PC-3 (cell line): ENCODE data around the gene DDTL.

ENCODE experiments used
- EZH2phosphoT487 ChIP-seq: fragments of 300-600 bp; sonication (generic); IDR thresholded peaks from 2 replicates; pipeline ENCODE4 v1.6.1; 2018; ENCODE audit warnings: mild to moderate bottlenecking, antibody characterized with exemption, low read length, borderline replicate concordance
- TF ChIP-seq, protein P1 (sequence below): fragments of 300-600 bp; sonication (generic); conservative IDR thresholded peaks from 2 replicates; pipeline ENCODE4 v1.5.1; 2017; ENCODE audit warnings: antibody characterized with exemption, low read depth, mild to moderate bottlenecking, low read length

DNA sequence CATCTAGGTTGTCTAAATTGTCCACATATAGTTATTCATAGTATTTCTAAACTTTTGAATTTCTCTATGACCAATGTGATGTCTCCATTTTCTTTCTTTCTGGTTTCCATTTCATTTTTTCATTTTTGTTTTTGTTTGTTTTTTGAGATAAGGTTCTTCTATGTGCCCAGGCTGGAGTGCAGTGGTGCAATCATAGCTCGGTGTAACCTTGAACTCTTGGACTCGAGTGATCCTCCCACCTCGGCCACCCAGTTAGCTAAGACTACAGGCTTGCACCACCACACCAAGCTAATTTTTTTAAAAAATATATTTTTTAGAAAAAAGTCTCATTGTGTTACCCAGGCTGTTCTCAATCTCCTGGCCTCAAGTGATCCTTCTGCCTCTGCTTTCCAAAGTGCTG, 30.4 kb downstream of the DDTL start:
- TF ChIP-seq EZH2phosphoT487 = no peak
- TF ChIP-seq, protein P1, sequence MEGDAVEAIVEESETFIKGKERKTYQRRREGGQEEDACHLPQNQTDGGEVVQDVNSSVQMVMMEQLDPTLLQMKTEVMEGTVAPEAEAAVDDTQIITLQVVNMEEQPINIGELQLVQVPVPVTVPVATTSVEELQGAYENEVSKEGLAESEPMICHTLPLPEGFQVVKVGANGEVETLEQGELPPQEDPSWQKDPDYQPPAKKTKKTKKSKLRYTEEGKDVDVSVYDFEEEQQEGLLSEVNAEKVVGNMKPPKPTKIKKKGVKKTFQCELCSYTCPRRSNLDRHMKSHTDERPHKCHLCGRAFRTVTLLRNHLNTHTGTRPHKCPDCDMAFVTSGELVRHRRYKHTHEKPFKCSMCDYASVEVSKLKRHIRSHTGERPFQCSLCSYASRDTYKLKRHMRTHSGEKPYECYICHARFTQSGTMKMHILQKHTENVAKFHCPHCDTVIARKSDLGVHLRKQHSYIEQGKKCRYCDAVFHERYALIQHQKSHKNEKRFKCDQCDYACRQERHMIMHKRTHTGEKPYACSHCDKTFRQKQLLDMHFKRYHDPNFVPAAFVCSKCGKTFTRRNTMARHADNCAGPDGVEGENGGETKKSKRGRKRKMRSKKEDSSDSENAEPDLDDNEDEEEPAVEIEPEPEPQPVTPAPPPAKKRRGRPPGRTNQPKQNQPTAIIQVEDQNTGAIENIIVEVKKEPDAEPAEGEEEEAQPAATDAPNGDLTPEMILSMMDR = no peak
